Peyer's patch (tissue), 4 donors: ENCODE measurements around the gene DBNDD1.

Experiments used
- POLR2A ChIP-seq, 2 donors: fragments of 450-650 bp; IDR thresholded peaks; one replicate each; pipeline ENCODE4 v1.5.1; 2017; ENCODE audit warnings: antibody characterized with exemption in 2 of 2, mild to moderate bottlenecking in 2 of 2, moderate library complexity in 2 of 2
- TF ChIP-seq, protein P1 (sequence below), 6 experiments: fragments of 450-650 bp in 4 of 6; fragments of 200-600 bp in 2 of 6; sonication (generic) in 1 of 6; IDR thresholded peaks; one replicate each; pipeline ENCODE4 v1.5.1; 2017 to 2019; ENCODE audit warnings: antibody characterized with exemption in 6 of 6, mild to moderate bottlenecking in 3 of 6, moderate library complexity in 1 of 6

DNA sequence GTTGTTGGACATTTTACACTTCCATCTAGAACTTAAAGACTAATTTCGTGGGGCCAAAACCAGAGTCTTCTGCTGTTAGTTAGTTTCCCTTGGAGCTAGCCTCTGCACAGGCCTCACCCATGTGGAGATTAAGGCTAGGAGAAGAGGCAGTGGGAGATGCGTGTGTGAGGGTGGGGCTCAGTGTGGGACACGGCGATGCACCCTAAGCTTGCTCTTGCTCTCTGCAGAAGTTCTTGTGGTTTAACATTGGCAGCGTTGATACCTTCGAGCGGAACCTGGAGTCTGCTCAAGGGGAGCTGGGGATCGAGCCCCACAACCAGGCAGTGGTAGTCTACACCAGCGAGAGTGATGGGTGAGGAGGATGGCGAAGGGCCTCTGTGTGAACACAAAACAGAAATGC lies 34.0 kb downstream of the DBNDD1 start:
- TF ChIP-seq, protein P1, sequence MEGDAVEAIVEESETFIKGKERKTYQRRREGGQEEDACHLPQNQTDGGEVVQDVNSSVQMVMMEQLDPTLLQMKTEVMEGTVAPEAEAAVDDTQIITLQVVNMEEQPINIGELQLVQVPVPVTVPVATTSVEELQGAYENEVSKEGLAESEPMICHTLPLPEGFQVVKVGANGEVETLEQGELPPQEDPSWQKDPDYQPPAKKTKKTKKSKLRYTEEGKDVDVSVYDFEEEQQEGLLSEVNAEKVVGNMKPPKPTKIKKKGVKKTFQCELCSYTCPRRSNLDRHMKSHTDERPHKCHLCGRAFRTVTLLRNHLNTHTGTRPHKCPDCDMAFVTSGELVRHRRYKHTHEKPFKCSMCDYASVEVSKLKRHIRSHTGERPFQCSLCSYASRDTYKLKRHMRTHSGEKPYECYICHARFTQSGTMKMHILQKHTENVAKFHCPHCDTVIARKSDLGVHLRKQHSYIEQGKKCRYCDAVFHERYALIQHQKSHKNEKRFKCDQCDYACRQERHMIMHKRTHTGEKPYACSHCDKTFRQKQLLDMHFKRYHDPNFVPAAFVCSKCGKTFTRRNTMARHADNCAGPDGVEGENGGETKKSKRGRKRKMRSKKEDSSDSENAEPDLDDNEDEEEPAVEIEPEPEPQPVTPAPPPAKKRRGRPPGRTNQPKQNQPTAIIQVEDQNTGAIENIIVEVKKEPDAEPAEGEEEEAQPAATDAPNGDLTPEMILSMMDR (IDR thresholded peaks at IDR 0.05): no peak
- no peak for TF ChIP-seq POLR2A (IDR thresholded peaks at IDR 0.05)
